IPS DF 19.7 (cell line): ENCODE results near the gene MCAM.

Experiments used
- DNase-seq: peaks from one replicate; pipeline ENCODE4 v3.0.0-alpha.2; 2013; ENCODE audit warnings: low read depth, low spot score

Gene MCAM

GRCh38 chr11:119316729-119317591 is at the start of gene MCAM:
Gene MCAM, minus strand, starts transcription at chr11:119317130. Its CDS starts 29 bp downstream, at chr11:119317101.
- DNase-seq = no peak

GRCh38 chr11:119365071-119365591 is 48.2 kb upstream of the MCAM start:
- DNase-seq = no peak

- DNase-seq = no peak
These were observed 47.1 kb upstream of the MCAM start for GRCh38 chr11:119363851-119364590.

GRCh38 chr11:119363081-119363850 is 46.3 kb upstream of the MCAM start:
- no peak for DNase-seq

GRCh38 chr11:119362741-119363080 is 45.8 kb upstream of the MCAM start:
- no peak for DNase-seq

GRCh38 chr11:119361941-119362725 is 45.2 kb upstream of the MCAM start:
- DNase-seq = no peak

- no peak for DNase-seq
These were observed 44.3 kb upstream of the MCAM start for GRCh38 chr11:119361056-119361787.

GRCh38 chr11:119359365-119360214 is 42.7 kb upstream of the MCAM start:
- DNase-seq = no peak

- DNase-seq = no peak
These were observed 40.1 kb upstream of the MCAM start for GRCh38 chr11:119357074-119357473.

GRCh38 chr11:119356349-119357031 is 39.6 kb upstream of the MCAM start:
- no peak for DNase-seq

- DNase-seq = no peak
These were observed 38.3 kb upstream of the MCAM start for GRCh38 chr11:119355091-119355843.

- no peak for DNase-seq
These were observed 35.9 kb upstream of the MCAM start for GRCh38 chr11:119352857-119353260.

- DNase-seq = no peak
These were observed 34.3 kb upstream of the MCAM start for GRCh38 chr11:119351232-119351631.

- DNase-seq = no peak
These were observed 33.4 kb upstream of the MCAM start for GRCh38 chr11:119350302-119350701.

GRCh38 chr11:119347940-119348605 is 31.1 kb upstream of the MCAM start:
- no peak for DNase-seq

- DNase-seq = no peak
These were observed 30.3 kb upstream of the MCAM start for GRCh38 chr11:119347242-119347641.

GRCh38 chr11:119346605-119347004 is 29.7 kb upstream of the MCAM start, which contains the start of gene MFRP:
Gene MFRP, minus strand, starts transcription at chr11:119346705. Its CDS starts 192 bp downstream, at chr11:119346513.
- no peak for DNase-seq
